ENCODE results near the gene LUZP4. TPM values are rescaled to one million over a fixed set of nuclear protein-coding genes. Genes with fewer than 3 reads are reported as not detected.
"Not testable (repeated sequence)": the region's sequence is repeated elsewhere in the genome, so short reads cannot be mapped to it uniquely, and the experiment has no call there.

Gene LUZP4, protein sequence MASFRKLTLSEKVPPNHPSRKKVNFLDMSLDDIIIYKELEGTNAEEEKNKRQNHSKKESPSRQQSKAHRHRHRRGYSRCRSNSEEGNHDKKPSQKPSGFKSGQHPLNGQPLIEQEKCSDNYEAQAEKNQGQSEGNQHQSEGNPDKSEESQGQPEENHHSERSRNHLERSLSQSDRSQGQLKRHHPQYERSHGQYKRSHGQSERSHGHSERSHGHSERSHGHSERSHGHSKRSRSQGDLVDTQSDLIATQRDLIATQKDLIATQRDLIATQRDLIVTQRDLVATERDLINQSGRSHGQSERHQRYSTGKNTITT
- polyA plus RNA-seq (2013, experiment 1 of 2; ENCODE audit: insufficient read length) = not detected
- polyA plus RNA-seq (2013, experiment 2 of 2; ENCODE audit: insufficient read length) = not detected

DNA sequence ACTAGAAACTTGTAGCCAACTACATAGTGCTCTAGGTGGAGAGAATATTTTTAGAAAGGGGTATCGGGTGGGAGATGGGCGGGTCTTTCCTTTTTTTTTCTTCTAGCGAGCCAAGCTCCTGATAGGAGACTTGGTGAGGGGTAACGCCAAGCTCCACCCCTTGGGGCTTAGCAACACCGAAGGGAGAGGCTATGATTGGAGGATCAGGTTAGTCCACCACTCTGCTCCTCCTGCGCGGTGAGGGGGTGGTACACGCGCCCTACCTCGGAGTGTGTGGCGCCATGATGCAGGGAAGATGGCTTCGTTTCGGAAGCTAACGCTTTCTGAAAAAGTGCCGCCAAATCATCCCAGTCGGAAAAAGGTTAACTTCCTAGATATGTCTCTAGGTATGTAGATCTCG lies at the start of gene LUZP4:
LUZP4 (plus strand) TSS at position 251 of the 400 bp plus-strand sequence; CDS start at position 296, 45 bp downstream.
- no peak for DNase-seq

DNA sequence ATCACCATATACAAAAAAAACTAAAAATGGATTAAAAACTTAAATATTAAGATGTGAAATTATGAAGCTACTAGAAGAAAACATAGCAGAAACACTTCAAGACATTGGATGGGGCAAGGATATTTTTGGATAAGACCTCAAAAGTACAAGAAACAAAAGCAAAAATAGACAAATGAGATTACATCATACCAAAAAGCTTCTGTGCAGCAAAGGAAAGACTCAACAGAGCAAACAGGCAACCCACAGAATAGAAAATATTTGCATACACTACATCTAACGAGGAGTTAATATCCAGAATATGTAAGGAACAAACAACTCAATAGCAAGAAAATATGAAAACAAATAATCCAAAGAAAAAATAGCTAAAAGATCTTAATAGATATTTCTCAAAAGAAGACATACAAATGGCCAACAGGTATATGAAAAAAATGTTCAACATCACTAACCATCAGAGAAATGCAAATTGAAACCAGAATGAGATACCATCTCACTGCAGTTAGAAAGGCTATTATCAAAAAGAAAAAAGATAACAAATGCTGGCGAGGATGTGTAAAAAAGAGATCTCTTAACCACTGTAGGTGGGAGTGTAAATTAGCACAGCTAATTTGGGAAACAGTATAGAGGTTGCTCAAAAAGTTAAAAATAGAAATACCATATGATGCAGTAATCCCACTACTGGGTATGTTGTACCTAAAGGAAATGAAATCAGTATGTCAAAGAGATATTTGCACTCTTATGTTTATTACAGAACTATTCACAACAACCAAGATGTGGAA lies 37.9 kb upstream of the LUZP4 start:
- no peak for DNase-seq

DNA sequence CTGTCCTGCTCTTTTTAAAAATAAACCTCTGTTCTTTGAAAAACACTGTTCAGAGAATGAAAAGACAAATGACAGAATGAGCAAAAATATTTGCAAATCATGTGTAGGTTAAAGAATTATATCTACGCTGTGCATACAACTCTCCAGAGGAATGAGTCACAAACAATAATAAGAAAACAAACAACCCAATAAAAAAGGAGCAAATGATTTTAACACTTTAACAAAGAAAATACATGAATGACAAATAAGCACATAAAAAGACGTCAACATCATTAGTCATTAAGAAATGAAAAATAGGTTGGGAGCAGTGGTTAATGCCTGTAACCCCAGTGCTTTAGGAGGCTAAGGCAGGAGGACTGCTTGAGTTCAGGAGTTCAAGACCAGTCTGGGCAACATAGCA lies 34.5 kb upstream of the LUZP4 start:
- DNase-seq = no peak

DNA sequence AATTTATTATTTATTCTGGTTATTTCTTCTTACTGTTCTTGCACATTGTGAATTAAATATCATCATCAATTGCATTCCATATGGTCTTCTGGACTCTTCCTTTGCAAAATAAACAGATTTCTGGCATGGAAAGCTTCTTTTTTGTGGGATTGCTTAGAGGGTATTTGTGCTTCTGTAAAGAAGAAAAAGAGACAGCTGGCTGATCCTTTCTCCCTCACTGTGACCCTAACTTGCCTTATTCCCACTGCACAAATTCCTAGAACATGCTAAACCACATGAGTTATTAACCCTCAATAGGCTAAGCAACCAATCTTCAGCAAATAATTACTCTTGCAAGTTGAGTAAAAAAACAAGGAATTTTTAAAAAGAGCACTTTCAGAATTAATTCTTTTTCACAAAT lies 31.8 kb upstream of the LUZP4 start:
- DNase-seq = no peak

DNA sequence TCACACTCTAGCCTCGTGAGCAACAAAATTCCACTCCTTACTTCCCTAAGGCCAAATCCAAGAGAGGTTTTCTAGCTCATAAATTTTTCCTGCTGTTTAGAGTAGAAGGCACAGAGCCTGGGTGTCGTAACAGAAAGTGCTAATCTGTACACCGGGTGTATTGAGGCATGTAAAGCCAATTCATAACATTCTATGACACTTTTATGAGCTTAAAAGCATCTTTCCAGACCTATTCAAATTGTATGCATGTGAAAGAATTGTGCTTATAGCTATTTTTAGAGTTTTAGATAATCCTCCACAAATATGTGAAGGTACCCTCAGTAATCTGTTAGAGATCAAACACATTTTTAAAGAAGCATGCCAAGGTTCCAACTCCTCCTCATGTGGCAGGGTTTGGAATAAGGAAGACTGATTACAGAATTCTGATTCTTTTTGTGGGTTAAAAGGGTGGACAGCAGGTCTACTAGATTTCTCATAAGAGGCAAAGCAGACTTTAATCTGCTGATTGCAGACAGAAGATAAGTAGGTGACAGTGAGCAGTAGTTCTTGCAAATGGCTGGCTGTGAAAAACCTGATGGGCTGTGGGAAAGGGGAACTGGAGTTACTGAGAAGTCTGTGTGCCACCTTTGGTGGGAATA lies 30.2 kb upstream of the LUZP4 start:
- no peak for DNase-seq

DNA sequence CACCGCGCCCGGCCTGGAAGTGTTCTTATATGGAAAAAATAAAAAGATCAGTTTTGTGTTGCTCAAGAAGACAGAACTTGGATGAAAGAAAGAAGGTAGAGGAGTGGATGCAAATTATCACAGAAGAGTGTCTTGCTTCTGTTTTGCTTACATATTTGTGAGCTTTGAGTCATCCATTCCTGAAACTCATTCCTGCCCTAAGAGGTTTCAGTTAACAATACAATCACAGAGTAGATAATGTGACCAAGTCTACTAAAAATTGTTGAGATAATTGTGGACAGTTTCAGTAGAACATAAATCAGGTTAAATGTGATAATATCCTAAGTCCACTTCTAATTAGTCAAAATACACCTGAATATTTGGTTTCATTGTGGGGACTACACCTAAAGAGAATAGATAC lies 29.2 kb upstream of the LUZP4 start:
- no peak for DNase-seq

DNA sequence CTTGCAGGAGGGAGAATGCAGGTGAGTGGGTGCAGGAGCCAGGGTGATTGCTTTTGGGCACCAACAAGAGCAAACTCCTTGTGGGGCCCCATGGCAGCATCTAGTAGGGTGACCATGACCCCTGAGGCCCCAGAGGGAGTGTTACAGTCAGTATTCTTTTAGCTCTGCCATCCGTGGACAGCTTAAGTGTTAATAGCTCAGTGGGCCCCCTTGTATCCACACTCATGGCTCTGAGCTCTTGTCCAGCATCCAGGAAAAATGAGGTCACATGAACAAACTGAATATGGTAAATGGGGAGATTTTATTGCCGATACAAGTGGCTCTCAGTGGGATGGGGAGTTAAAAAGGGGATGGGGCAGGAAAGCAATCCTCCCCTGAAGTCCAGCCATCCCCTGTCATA lies 28.4 kb upstream of the LUZP4 start:
- DNase-seq = no peak

DNA sequence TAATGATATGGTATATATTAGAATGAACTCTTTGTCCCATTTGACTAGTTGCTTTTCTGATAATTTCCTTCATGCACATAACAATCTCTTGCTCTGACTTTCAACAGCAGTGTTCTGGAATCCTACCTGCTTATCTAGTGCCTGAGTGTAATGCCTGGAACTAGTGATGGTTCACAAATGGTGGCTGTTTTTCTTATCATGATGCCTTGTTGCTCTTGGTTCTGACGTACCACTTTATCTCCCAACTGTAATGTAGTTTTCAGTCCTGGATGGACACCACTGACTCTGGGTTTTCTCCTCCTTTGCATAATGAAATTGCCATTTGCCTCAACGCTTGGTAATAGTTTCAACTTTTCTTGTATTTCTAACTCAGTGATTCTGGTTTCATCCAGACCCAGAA lies 25.5 kb upstream of the LUZP4 start:
- DNase-seq = no peak

DNA sequence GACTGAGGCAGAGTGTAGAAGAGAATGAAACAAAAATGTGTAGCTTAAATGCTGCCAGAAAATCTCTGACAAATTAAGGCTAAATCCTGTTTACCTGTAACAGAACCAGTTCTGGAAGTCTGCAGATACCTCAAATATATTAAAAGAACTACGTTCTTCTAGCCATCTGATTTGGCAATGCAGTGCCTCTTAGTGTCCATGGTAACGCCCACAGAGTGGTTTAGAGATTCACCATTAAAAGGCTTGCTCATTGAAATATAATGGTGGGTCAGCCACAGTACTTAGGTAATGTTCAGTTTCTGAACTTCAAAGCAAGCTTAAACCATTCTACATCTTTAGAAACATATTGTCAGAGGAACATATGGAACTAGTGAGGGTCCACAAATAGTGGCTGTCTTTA lies 23.2 kb upstream of the LUZP4 start:
- no peak for DNase-seq

DNA sequence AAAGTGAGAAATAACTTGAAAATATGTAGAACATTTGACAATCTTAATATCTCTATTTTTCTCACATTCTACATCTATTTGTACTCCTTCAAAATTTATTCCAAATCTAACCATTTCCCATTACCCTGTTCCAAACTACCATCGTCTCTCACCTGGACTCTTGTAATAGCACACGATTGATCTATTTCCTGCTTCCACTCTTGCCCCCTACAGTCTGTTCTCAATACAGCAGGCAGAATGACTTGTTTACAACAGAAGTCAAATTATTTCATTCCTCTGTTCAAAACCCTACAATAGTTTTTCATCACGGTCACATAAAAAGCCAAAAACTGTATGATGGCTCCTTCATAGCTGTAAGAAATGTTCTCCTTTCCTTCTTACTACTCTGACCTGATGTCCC lies 21.1 kb upstream of the LUZP4 start:
- DNase-seq = no peak

DNA sequence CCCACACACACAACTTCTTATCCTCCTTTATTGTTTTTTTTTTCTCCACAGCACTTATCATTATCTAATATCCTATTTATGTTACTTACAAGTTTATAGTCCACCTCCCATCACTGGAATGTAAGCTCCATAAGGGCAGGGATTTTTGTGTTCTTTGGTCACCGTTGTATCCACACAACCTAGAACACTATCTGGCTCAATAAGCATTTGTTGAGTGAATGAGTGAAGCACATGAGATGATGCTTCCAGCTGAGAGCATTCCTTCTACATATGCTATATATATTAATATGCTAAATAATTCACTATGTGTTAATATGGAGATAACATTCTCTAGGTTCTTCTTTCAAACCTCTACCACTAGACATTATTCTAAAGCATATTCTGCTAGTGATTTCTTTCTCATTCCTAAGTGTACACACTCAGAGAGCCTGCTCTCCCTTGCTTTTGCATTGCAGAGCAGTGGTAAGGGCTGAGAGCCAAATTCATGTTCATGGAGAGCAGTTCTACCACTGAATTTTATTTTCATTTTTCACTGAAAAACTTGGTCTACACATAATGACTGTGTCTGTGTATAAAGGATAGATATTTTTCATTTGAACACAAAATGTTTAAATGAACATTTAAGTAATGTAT lies 20.3 kb upstream of the LUZP4 start:
- DNase-seq = no peak

DNA sequence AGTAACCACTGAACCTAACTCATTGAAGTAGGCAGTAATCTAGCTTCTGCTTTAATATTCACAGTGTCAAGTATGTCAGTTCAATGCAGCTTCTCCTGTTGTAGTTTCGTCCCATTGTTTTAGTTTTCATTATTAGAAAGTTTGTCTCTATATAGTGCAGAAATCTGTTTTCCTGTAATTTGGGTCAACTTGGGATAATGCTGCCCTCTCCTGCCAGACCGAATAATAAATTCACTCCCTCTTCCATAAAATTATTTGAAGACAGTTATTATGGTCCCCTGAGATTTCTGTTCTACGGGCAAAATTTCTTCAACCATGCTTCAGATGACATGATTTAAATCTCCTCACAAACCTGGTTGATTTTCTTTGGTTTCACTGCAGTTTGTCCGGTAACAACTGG lies 4.6 kb upstream of the LUZP4 start:
- DNase-seq = no peak

DNA sequence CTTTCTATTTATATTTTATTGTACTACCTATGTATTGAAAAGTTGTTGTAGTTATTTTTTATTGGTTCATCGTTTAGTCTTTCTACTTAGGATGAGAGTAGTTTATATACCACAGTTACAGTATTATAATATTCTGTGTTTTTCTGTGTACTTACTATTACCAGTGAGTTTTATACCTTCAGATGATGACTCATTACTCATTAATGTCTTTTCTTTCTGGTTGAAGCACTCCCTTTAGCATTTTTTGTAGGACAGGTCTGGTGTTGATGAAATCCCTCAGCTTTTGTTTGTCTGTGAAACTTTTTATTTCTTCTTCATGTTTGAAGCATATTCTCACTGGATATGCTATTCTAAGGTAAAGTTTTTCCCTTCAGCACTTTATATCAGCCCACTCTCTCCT lies 7.7 kb downstream of the LUZP4 start:
- no peak for DNase-seq

DNA sequence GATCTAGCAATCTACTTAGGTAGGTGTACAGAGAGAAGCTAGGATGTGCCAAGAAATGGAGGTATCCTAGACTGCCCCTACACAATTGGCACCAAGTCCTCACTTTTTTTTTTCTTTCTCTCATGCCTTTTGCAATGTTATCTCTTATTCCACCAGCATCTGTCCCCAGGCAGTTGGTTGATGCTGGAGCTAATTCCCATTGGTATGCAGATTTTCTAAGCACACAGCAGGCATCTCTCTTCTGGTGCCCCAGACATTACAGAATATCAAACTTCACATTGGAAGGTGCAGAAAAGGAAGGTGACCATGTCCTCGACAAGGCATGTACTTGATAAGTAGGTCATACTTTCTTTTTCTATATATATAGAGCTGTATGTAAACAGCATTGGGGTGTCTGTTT lies 21.6 kb downstream of the LUZP4 start:
- DNase-seq = no peak

DNA sequence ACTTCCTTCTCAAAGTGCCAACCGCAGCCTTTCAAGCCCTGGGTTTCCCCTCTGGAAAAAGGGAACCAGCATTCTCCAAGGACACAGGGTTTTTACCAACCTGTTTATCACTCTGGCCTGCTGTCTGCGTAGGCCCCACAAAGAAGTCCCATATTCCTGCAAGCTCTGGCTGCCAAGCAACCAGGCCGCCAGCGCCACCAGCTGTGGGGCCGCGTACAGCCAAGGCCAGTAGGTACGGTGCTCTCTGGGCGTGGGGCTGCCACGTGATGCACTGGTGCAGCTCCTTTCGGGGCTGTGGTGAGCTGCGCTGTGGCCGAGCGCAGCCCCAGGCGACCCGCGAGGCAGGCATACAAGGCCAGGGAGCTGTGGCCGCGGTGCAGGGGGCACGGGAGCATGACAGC lies 22.1 kb downstream of the LUZP4 start:
- DNase-seq = no peak

DNA sequence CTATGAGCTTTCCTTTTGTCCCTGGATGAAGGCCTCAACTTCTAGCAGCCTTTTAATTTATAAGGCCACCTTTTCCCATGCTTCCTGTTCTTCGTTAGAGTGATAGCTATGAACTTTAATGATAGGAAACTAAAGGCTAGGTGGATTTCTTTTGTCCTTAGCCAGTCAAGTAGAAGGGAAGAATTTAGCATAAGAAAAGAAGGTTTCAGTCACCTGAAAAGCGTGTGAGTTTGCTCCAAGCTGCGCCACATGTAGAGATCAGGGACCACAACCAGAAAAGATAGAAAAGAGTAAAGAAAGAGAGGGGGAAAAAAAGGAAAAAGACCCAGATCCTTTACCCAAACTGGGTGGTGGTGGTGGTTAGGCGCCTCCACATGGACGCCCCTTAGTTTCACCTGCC lies 28.6 kb downstream of the LUZP4 start:
- DNase-seq = no peak

DNA sequence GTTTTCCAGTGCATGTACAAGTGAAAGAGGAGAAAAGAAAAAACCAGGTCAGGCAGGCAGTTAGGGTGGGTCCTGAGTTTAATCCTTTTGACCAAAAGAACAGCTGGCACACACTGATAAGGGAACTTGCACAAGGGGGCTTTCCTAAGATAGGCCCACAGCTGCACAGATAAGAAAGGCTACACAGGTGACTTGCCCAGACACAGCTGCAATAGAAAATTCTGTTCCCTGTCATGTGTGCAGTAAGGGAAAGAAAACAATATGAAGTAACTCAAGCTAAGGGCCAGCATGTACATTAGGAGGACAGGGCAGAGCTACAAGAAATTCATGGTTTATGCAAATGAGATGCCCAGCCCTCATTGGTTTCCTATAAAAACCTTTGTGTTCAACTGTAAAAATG lies 32.9 kb downstream of the LUZP4 start:
- DNase-seq = no peak

DNA sequence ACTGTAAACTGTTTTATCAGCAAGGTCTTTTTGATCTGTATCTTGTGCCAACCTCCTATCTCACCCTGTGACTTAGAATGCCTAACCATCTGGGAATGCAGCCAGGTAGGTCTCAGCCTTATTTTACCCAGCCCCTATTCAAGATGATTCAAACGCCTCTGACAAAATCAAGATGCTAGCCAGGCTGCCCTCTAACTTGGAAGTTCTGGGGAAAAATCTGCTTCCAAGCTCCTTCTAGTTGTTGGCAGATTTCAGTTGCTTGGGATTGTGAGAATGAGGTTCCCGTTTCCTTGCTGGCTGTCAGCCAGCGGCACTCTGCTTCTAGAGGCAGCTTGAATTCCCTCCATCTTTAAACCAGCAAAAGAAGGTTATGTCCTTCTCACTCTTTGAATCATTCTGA lies 34.7 kb downstream of the LUZP4 start:
- peak; percentile 21 for DNase-seq

DNA sequence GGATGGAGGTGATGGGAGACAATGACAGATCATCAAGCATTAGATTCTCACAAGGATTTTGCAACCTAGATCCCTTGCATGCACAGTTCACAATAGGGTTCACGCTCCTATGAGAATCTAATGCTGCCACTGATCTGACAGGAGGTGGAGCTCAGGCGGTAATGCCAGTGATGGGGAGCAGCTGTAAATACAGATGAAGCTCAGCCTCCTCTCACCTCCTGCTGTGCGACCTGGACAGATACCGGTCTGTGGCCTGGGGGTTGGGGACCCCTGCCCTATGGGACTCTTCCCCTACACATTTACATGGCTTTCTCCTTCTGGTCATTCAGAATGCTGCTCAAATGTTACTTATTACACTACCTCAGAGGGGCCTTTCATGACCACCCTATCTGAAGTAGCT lies 39.8 kb downstream of the LUZP4 start:
- DNase-seq = not testable (repeated sequence)

DNA sequence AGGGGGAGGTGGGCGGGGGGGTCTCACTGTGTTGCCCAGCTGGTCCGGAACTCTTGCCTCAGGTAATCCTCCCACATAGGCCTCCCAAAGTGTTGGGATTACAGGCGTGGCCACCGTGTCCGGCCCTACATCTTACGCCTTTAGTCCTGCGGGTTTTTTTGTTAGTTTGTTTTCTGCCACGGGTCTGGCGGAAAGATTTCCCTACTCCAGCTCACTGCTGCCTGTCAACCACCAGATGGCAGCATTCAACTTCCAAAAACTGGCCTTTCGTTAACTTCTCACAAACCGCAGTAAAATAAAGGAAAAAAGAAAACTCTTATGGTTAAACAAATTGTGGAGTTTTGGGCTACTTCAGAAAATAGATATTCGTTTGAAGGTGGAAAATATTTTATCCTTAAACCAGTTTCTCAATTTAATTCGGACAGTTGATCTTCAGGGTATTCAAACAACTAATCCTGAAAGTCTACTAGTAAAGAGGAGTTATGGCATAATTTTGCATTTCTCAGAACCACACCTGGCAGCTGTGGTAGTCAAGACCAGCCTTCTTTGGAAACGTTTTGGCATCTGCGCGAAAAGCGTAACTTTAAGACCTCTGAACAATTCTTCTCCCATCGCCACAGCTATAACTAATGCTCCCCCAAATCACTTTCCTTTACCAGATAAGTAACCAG lies 41.1 kb downstream of the LUZP4 start:
- peak; percentile 68 for DNase-seq

DNA sequence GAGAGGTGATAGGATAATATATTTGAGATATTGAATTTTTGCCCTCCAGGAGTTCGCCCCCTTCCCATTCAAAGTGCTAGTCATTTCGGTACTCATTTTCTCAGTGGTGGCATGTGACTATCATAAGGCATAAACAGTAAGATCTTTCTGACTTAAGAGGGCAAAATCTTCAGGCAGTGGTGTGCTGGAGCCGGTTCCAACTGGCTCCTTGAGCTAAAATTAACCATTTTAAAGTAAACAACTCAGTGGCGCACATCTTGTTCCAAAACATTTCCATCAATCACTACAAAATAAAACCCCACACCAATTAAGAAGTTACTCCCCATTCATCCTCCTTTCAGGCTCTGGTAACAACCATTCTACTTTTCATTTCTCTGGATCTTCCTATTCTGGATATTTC lies 43.3 kb downstream of the LUZP4 start:
- DNase-seq = no peak

DNA sequence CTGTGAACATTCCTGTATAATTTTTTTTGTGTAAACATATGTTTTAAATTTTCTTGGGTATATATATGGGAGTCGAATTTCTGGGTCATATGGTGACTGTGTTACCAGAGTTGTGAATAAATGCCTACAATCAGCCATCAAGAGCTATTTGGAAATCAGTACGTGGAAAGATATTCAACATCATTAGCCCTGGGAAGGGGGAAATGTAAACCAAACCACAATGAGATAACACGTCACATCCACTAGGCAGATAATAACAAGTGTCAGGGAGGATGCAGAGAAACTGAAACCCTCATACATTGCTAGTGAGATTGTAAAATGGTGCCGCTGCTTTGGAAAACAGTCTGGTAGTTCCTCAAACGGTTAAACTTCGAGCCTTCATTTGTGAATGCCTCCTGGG lies 43.9 kb downstream of the LUZP4 start:
- DNase-seq = no peak

Measured in fibroblast of skin of scalp (primary cell).